Activated CD4-positive, CD25-positive, alpha-beta regulatory T cell (primary cell): ENCODE results near the gene CNMD.

Experiments
- DNase-seq, 4 experiments: peaks; one replicate each; lab custom pipeline; 2025; lab: John Stamatoyannopoulos, UW

Gene CNMD

GRCh38 chr13:52739468-52740071, at the start of gene CNMD:
Gene CNMD, minus strand, starts transcription at chr13:52739820. Its CDS starts 119 bp downstream, at chr13:52739701.
- DNase-seq, result no peak

GRCh38 chr13:52788011-52788410, 48.4 kb upstream of the CNMD start:
- DNase-seq, result no peak

- no peak for DNase-seq
Measured at GRCh38 chr13:52787235-52787634, 47.6 kb upstream of the CNMD start.

- no peak for DNase-seq
Measured at GRCh38 chr13:52786766-52787165, 47.1 kb upstream of the CNMD start.

GRCh38 chr13:52785739-52786138, 46.1 kb upstream of the CNMD start:
- DNase-seq, result no peak

GRCh38 chr13:52784591-52785340, 45.1 kb upstream of the CNMD start:
- DNase-seq, result no peak

- DNase-seq, result no peak
Measured at GRCh38 chr13:52783943-52784342, 44.3 kb upstream of the CNMD start.

- no peak for DNase-seq
Measured at GRCh38 chr13:52782471-52783448, 43.1 kb upstream of the CNMD start.

- DNase-seq, result no peak
Measured at GRCh38 chr13:52780611-52781010, 41.0 kb upstream of the CNMD start.

- DNase-seq, result no peak
Measured at GRCh38 chr13:52780092-52780491, 40.5 kb upstream of the CNMD start.

- DNase-seq, result no peak
Measured at GRCh38 chr13:52779103-52779502, 39.5 kb upstream of the CNMD start.

- DNase-seq, result no peak
Measured at GRCh38 chr13:52776726-52777125, 37.1 kb upstream of the CNMD start.

GRCh38 chr13:52775511-52775910, 35.9 kb upstream of the CNMD start:
- no peak for DNase-seq

- DNase-seq, result no peak
Measured at GRCh38 chr13:52767949-52768516, 28.4 kb upstream of the CNMD start.

- DNase-seq, result no peak
Measured at GRCh38 chr13:52765611-52766390, 26.2 kb upstream of the CNMD start.

- no peak for DNase-seq
Measured at GRCh38 chr13:52760077-52760476, 20.5 kb upstream of the CNMD start.

GRCh38 chr13:52758114-52758513, 18.5 kb upstream of the CNMD start:
- DNase-seq, result no peak

GRCh38 chr13:52751196-52751595, 11.6 kb upstream of the CNMD start:
- no peak for DNase-seq

GRCh38 chr13:52750713-52751112, 11.1 kb upstream of the CNMD start:
- DNase-seq, result no peak

- DNase-seq, result no peak
Measured at GRCh38 chr13:52749419-52749818, 9.8 kb upstream of the CNMD start.

GRCh38 chr13:52746141-52746540, 6.5 kb upstream of the CNMD start:
- DNase-seq, result no peak
